ENCODE measurements around the gene ALX4. TPM values are rescaled to one million over a fixed set of nuclear protein-coding genes. Genes with fewer than 3 reads are reported as not detected.
A peak's percentile ranks its signal among the peaks of the same experiment; 100 is the strongest.

The ALX4 gene
- total and polyA plus RNA-seq, 9 of the 15 experiments (the other 6 are each of a cell fraction or from before 2014, with no cell fraction given): 0.07 to 1.2 (median 0.33) TPM

- TF ChIP-seq, protein P1, sequence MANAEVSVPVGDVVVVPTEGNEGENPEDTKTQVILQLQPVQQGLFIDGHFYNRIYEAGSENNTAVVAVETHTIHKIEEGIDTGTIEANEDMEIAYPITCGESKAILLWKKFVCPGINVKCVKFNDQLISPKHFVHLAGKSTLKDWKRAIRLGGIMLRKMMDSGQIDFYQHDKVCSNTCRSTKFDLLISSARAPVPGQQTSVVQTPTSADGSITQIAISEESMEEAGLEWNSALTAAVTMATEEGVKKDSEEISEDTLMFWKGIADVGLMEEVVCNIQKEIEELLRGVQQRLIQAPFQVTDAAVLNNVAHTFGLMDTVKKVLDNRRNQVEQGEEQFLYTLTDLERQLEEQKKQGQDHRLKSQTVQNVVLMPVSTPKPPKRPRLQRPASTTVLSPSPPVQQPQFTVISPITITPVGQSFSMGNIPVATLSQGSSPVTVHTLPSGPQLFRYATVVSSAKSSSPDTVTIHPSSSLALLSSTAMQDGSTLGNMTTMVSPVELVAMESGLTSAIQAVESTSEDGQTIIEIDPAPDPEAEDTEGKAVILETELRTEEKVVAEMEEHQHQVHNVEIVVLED (CRISPR knock-in tag; IDR thresholded peaks at IDR 0.05): peak; percentile 52; the same call in 1 of the 2 replicates
- TF ChIP-seq L3MBTL2 (IDR thresholded peaks at IDR 0.05): peak; percentile 84
- TF ChIP-seq ELK3 (CRISPR knock-in tag; IDR thresholded peaks at IDR 0.05): no peak
- no peak for TF ChIP-seq CREB1 (IDR thresholded peaks at IDR 0.05)
- TF ChIP-seq CREB1 (CRISPR knock-in tag; IDR thresholded peaks at IDR 0.05): peak; percentile 15; the same call in 1 of the 2 replicates
- TF ChIP-seq ZBTB49 (CRISPR knock-in tag; IDR thresholded peaks at IDR 0.05; ENCODE audit: borderline replicate concordance): peak; percentile 93
- TF ChIP-seq HDAC6 (IDR thresholded peaks at IDR 0.05; ENCODE audit: low read depth, low read length): peak; percentile 93; the same call in 1 of the 2 replicates
- TF ChIP-seq ZNF263 (CRISPR knock-in tag; IDR thresholded peaks at IDR 0.05; ENCODE audit: borderline replicate concordance): peak; percentile 98
- TF ChIP-seq ETV5 (CRISPR knock-in tag; IDR thresholded peaks at IDR 0.05; ENCODE audit: low read depth): peak; percentile 48; the same call in 1 of the 2 replicates
- TF ChIP-seq BCL6 (CRISPR knock-in tag; IDR thresholded peaks at IDR 0.05): no peak
- no peak for TF ChIP-seq ATF1 (CRISPR knock-in tag; IDR thresholded peaks at IDR 0.05)
- peak; percentile 39 for TF ChIP-seq ATF1 (tag; IDR thresholded peaks at IDR 0.05)
- TF ChIP-seq ARID1B (IDR thresholded peaks at IDR 0.05): no peak
- TF ChIP-seq, protein P2, sequence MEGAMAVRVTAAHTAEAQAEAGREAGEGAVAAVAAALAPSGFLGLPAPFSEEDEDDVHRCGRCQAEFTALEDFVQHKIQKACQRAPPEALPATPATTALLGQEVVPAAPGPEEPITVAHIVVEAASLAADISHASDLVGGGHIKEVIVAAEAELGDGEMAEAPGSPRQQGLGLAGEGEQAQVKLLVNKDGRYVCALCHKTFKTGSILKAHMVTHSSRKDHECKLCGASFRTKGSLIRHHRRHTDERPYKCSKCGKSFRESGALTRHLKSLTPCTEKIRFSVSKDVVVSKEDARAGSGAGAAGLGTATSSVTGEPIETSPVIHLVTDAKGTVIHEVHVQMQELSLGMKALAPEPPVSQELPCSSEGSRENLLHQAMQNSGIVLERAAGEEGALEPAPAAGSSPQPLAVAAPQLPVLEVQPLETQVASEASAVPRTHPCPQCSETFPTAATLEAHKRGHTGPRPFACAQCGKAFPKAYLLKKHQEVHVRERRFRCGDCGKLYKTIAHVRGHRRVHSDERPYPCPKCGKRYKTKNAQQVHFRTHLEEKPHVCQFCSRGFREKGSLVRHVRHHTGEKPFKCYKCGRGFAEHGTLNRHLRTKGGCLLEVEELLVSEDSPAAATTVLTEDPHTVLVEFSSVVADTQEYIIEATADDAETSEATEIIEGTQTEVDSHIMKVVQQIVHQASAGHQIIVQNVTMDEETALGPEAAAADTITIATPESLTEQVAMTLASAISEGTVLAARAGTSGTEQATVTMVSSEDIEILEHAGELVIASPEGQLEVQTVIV (CRISPR knock-in tag; IDR thresholded peaks at IDR 0.05; ENCODE audit: borderline replicate concordance): peak; percentile 73; the same call in 1 of the 2 replicates
- TF ChIP-seq, protein P3, sequence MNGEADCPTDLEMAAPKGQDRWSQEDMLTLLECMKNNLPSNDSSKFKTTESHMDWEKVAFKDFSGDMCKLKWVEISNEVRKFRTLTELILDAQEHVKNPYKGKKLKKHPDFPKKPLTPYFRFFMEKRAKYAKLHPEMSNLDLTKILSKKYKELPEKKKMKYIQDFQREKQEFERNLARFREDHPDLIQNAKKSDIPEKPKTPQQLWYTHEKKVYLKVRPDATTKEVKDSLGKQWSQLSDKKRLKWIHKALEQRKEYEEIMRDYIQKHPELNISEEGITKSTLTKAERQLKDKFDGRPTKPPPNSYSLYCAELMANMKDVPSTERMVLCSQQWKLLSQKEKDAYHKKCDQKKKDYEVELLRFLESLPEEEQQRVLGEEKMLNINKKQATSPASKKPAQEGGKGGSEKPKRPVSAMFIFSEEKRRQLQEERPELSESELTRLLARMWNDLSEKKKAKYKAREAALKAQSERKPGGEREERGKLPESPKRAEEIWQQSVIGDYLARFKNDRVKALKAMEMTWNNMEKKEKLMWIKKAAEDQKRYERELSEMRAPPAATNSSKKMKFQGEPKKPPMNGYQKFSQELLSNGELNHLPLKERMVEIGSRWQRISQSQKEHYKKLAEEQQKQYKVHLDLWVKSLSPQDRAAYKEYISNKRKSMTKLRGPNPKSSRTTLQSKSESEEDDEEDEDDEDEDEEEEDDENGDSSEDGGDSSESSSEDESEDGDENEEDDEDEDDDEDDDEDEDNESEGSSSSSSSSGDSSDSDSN (IDR thresholded peaks at IDR 0.05; ENCODE audit: borderline replicate concordance in 1 of 2, low read depth in 2 of 2, low read length in 2 of 2): peak; percentile 60 to 92; a peak in 3 of 4 replicates
- TF ChIP-seq RB1 (IDR thresholded peaks at IDR 0.05; ENCODE audit: low read depth): 0 out of 2 replicates have a peak, but pooled peaks have one; percentile 21
- TF ChIP-seq TGIF2 (CRISPR knock-in tag; IDR thresholded peaks at IDR 0.05): peak; percentile 46; the same call in 1 of the 2 replicates
Measured at GRCh38 chr11:44309478-44310205, at the start of gene ALX4 (continued).
